SU-DHL-6 (cell line): ENCODE results near the gene PITPNM2.

Source experiments
- EZH2phosphoT487 ChIP-seq: fragments of 200-600 bp; sonication (generic), shearing (Covaris generic); conservative IDR thresholded peaks from 2 replicates; pipeline ENCODE4 v1.6.1; 2018; ENCODE audit warnings: mild to moderate bottlenecking, antibody characterized with exemption, low read length, moderate library complexity, mixed read lengths
- TF ChIP-seq, protein P1 (sequence below): fragments of 200-600 bp; sonication (generic); IDR thresholded peaks from one replicate; pipeline ENCODE4 v1.5.1; 2017; ENCODE audit warnings: antibody characterized with exemption, mild to moderate bottlenecking, low read length, moderate library complexity; ENCODE audit not compliant: insufficient read depth, poor library complexity, severe bottlenecking

DNA sequence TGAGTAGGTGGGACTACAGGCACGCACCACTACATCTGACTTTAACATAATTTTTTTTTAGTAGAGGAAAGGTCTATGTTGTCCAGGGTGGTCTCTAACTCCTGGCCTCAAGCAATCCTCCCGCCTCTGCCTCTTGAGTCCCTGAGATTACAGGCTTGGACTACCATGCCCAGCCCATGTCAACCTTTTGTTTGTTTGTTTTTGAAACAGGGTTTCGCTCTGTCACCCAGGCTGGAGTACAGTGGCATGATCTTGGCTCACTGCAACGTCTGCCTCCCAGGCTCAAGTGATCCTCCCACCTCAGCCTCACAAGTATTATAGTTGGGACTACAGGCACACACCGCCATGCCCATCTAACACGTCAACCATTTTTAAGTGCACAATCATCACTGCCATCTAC lies 29.2 kb downstream of the PITPNM2 start:
- TF ChIP-seq, protein P1, sequence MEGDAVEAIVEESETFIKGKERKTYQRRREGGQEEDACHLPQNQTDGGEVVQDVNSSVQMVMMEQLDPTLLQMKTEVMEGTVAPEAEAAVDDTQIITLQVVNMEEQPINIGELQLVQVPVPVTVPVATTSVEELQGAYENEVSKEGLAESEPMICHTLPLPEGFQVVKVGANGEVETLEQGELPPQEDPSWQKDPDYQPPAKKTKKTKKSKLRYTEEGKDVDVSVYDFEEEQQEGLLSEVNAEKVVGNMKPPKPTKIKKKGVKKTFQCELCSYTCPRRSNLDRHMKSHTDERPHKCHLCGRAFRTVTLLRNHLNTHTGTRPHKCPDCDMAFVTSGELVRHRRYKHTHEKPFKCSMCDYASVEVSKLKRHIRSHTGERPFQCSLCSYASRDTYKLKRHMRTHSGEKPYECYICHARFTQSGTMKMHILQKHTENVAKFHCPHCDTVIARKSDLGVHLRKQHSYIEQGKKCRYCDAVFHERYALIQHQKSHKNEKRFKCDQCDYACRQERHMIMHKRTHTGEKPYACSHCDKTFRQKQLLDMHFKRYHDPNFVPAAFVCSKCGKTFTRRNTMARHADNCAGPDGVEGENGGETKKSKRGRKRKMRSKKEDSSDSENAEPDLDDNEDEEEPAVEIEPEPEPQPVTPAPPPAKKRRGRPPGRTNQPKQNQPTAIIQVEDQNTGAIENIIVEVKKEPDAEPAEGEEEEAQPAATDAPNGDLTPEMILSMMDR = no peak
- no peak for TF ChIP-seq EZH2phosphoT487
